Stimulated activated CD8-positive, alpha-beta memory T cell treated with anti-CD3 and anti-CD28 coated beads, Interleukin-4, amount 100 ng/mL, for 1 hour (primary cell): Measurements from ENCODE around the gene HDGF.
"Not testable (repeated sequence)": the region's sequence is repeated elsewhere in the genome, so short reads cannot be mapped to it uniquely, and the experiment has no call there.

Experiments
- DNase-seq, 2 donors: peaks; one replicate each; pipeline ENCODE4 v3.0.0-alpha.2; 2020; ENCODE audit warnings: low read depth in 2 of 2, low spot score in 1 of 2

The HDGF gene

GRCh38 chr1:156767101-156767878 lies 15.8 kb upstream of the HDGF start, which contains the start of gene PRCC:
Gene PRCC (plus strand): TSS chr1:156767535. CDS start chr1:156767772, 237 bp downstream.
- peak; percentile 84 to 91 for DNase-seq

- no peak for DNase-seq
These were observed 15.0 kb upstream of the HDGF start for GRCh38 chr1:156766298-156767100.

GRCh38 chr1:156765666-156766065 lies 14.2 kb upstream of the HDGF start:
- DNase-seq, result no peak

GRCh38 chr1:156765136-156765535 lies 13.7 kb upstream of the HDGF start:
- DNase-seq, result not testable (repeated sequence)

GRCh38 chr1:156760796-156761104 lies 9.3 kb upstream of the HDGF start:
- no peak for DNase-seq

GRCh38 chr1:156760092-156760795 lies 8.8 kb upstream of the HDGF start:
- DNase-seq, result no peak

- not testable (repeated sequence) for DNase-seq
These were observed 6.2 kb upstream of the HDGF start for GRCh38 chr1:156757572-156758253.

GRCh38 chr1:156756355-156756754 lies 4.9 kb upstream of the HDGF start:
- DNase-seq, result no peak

GRCh38 chr1:156755527-156755950 lies 4.1 kb upstream of the HDGF start:
- no peak for DNase-seq

DNA sequence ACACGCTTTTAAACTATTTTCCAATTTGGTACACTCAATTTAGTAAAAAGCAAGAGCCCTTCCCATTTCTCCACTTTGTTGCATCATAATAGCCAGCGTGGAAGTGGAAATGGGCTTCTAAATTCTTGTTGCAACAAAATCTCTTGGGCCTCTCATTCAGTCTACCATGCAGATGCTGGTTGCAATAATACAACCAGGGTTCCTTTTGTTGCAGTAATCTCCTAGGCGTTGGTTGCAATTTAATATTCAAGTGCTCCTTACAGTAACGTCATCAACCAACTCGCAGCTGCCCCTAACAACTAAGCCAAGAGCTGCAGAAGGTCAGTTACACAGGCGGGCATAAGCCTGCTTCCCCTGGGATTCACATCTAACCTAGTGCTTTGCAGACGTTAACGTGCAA lies 2.7 kb upstream of the HDGF start:
- no peak for DNase-seq

GRCh38 chr1:156752843-156753482 lies 1.5 kb upstream of the HDGF start:
- no peak for DNase-seq

GRCh38 chr1:156751757-156752481 lies 444 bp upstream of the HDGF start:
- peak; percentile 94 to 96 for DNase-seq

DNA sequence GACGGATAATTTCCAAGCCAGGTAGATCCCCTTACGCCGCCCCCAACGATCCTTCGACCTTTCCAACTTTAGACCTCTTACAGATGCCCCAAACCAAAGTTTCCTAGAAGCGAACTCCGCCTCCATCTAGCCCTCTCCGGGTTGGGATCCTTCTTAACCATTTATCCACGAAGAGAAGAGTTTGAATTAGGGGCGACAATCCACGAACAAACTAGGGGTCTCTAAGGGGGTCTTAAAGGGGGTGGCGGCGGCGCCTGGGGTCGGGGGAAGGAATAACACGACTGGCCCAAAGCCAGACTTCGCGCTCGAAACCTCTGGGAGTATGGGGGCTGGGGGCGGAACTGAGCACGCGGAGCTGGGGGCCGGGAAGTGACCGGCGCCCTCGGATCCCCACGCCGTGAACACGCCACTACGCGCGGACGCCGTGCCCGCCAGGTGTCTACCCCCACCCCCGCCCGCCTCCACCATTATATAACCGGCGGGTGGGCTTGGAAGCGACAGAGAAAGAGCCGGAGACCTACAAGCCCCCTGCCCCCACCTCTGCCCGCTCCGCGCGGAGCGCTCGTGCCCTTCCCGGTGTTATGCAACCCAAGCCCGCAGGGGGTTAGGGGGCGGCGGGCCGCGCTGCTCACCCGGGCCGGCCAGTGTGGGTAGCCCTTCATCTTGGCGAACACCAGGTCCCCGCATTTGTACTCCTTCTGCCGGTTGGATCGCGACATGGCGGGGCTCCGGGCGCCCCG lies 594 bp downstream of the HDGF start:
- no peak for DNase-seq

DNA sequence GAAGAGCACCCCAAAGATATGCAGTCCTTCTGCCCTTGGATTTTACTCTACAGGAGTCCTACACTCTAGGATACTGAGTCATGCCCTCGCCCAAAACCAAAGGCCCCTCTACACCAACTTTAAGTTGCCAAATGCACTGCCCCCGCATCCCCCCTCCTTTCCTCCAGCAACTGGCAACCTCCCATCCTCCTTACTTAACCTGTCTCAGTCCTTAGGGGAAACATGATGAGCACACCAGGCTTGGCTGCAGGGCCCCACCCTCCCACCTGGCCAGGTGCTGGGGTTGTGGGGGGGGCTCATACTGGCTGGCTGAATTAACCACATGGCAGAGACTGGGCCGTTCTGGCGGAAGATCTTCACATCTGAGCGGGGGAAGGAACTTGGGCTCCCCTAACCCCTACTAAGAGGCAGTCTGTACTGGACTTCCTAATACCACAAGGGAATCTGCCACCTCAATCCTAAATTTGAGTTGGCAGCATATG lies 1.2 kb downstream of the HDGF start:
- DNase-seq, result no peak

DNA sequence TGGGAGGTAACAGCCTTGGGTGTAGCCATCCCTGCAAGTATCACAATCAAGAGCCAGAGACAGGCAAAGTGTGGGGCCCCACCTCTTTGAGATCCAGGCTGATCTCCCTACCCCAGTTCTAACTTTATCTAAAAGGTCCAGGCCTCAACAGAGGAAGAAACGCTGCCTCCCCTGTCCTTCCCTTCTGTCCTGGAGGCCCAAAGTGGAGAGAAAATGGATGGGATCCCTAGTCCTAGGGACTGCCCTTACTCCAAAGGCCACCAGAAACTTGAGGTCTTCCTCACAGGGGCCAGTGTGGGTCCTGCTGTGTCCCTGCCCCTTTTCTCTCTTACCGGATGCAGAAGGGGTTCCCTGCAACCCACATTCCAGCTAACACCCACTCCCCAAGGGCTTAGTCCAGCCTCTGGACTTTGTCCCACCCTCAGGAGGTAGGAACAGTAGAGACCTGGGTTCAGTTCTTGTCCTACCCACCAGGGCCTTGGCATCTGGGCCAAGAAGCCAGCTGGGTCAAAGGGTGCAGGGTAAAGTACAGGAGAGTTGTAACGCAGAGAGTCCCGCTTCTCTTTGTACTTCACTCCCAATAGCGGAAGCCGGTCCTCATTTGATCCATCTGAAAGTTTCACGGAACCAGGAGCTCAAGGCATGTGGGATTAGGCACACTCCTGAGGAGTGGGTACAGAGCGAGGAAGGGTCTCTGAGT lies 1.9 kb downstream of the HDGF start:
- no peak for DNase-seq

DNA sequence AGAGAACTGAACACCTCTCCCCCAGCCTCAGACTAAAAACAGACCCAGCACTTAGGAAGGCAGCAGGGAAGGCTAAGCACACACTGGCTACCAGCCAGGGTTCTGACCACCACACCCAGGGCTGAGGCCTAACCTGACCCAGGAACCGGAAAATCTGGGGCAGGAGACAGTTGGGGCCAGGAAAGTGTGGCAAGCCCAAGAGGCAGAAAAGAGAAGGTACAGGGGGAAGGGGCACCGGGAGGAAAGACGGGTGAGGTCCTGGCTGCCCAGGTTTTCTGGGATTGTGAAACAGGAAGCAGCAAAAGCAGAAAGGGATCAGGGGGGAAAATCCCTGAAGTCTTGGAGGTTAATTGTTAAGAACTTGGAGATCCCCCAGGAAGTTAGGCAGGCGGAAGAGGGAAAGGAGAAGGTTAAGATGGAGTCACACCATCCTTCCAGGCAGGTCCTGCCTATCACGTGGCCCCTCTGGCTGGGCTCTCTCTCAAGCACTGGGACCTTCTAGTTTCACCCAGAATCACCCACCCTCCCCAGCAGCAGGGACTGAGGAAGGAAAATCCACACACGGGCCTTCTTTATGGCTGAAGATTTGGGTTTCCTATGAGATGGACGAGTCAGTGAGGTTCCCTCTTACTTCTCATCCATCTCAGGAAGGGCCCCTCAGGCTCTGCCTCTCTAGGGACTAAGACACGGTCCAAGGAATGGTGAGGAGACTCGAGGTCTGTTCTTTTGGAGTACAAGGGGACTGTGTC lies 2.6 kb downstream of the HDGF start:
- no peak for DNase-seq

DNA sequence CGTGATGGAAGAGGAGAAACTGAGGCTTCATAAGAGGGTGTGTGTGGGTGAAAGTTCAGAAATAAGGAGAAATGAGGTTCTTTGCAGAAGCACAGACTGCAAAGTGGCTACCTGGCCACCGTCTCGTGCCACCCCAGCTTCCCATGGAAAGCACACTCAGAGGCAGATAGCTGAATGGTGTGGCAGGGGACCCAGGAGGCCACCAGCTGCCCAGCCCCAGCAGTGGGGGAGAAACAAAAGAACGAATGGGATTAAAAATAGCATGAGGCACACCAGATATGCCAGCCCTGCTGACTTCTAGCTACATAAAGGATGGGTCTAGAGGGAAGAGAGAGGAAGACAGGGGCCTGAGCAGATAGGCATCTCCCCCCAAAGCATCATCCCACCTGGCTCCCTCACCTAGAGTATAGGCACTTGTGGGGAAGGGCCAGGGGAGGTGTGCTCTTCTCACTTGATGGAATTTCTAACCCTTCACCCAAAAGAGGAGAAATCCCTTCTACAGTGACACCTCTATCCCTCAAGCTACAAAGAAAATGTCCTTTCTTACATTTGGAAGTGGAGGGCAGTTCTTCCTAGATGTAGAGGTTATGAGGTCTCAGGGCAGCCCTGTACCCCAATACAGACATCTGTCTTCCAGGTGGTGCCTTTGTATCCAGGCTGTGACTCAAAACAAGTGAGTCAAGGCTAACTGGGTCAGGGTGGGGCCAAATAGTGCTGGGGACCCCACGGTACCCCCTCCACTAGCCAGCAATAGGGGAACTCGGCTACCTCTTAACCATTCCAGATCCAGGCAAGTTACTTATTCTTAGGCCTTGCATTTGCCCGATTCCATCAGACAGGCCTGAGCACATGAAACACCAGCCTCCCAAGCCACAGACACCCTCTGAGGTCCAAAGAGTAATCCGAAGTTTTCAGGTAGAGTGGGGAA lies 3.5 kb downstream of the HDGF start:
- no peak for DNase-seq
